ENCODE data around the gene ARG2. TPM values are rescaled to one million over a fixed set of nuclear protein-coding genes. Genes with fewer than 3 reads are reported as not detected.

Gene ARG2
- total and polyA plus RNA-seq, 10 of the 15 experiments (the other 5 are each of a cell fraction or from before 2014, with no cell fraction given), result 0.48 to 7.8 (median 1.1) TPM

DNA sequence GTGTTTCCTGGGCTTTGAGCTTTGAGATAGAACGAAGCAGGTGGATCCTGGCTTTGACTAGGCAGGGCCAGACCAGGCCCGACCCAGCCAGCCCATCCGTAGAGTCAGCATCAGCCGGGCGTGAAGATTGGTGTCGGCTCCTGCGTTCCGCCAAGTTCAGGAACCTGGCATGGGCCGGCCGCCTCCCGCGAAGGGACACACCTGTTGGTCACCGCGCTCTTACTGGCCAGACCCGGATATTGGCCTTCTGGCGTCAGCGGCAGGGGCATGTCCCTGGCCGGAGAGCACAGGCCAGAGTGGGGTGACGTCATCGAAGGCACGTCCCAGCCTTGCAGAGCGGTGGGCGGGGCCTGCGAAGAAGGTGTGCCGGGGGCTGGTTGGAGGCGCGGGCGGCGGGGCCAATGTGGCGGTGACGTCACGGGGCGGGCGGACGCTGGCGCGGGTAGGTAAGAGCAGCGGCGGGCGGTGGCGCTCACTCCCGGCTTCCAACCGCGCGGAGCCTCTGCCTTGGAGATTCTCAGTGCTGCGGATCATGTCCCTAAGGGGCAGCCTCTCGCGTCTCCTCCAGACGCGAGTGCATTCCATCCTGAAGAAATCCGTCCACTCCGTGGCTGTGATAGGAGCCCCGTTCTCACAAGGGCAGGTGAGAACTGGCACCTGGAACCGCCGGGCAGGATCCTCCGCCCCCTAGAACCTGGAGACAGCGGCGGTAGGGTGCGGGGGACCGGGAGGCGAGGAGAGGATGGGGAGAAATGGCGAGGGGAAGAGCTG is at the start of gene ARG2 (continued):
- TF ChIP-seq ETV6 (conservative IDR thresholded peaks at IDR 0.05 in 1 of 2, IDR thresholded peaks at IDR 0.05 in 1 of 2; ENCODE audit: borderline replicate concordance in 1 of 2, low read depth in 1 of 2), result no peak
- 0 out of 2 replicates have a peak, but pooled peaks have one; percentile 28 for TF ChIP-seq TCF3 (IDR thresholded peaks at IDR 0.05; ENCODE audit: borderline replicate concordance, insufficient read depth, low read depth, low read length)
- TF ChIP-seq PAX5 (IDR thresholded peaks at IDR 0.05; ENCODE audit: borderline replicate concordance, low read depth, low read length), result peak; percentile 29; the same call in 1 of the 2 replicates
- no peak; the same call in 1 of the 2 replicates for TF ChIP-seq MXI1 (IDR thresholded peaks at IDR 0.05; ENCODE audit: low read depth, low read length)
- TF ChIP-seq, protein P1, sequence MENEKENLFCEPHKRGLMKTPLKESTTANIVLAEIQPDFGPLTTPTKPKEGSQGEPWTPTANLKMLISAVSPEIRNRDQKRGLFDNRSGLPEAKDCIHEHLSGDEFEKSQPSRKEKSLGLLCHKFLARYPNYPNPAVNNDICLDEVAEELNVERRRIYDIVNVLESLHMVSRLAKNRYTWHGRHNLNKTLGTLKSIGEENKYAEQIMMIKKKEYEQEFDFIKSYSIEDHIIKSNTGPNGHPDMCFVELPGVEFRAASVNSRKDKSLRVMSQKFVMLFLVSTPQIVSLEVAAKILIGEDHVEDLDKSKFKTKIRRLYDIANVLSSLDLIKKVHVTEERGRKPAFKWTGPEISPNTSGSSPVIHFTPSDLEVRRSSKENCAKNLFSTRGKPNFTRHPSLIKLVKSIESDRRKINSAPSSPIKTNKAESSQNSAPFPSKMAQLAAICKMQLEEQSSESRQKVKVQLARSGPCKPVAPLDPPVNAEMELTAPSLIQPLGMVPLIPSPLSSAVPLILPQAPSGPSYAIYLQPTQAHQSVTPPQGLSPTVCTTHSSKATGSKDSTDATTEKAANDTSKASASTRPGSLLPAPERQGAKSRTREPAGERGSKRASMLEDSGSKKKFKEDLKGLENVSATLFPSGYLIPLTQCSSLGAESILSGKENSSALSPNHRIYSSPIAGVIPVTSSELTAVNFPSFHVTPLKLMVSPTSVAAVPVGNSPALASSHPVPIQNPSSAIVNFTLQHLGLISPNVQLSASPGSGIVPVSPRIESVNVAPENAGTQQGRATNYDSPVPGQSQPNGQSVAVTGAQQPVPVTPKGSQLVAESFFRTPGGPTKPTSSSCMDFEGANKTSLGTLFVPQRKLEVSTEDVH (IDR thresholded peaks at IDR 0.05; ENCODE audit: low read depth, partially characterized antibody), result no peak
- no peak for TF ChIP-seq ELK1 (IDR thresholded peaks at IDR 0.05; ENCODE audit: low read depth, low read length)
- TF ChIP-seq SMC3 (IDR thresholded peaks at IDR 0.05; ENCODE audit: borderline replicate concordance, low read length), result no peak
- TF ChIP-seq, protein P2, sequence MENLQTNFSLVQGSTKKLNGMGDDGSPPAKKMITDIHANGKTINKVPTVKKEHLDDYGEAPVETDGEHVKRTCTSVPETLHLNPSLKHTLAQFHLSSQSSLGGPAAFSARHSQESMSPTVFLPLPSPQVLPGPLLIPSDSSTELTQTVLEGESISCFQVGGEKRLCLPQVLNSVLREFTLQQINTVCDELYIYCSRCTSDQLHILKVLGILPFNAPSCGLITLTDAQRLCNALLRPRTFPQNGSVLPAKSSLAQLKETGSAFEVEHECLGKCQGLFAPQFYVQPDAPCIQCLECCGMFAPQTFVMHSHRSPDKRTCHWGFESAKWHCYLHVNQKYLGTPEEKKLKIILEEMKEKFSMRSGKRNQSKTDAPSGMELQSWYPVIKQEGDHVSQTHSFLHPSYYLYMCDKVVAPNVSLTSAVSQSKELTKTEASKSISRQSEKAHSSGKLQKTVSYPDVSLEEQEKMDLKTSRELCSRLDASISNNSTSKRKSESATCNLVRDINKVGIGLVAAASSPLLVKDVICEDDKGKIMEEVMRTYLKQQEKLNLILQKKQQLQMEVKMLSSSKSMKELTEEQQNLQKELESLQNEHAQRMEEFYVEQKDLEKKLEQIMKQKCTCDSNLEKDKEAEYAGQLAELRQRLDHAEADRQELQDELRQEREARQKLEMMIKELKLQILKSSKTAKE (IDR thresholded peaks at IDR 0.05; ENCODE audit: low read depth, poor library complexity, severe bottlenecking), result no peak
- TF ChIP-seq RB1 (IDR thresholded peaks at IDR 0.05; ENCODE audit: borderline replicate concordance), result peak; percentile 59; the same call in 1 of the 2 replicates
- TF ChIP-seq IKZF2 (IDR thresholded peaks at IDR 0.05), result 0 out of 4 replicates have a peak, but pooled peaks of 1 of the 2 experiments have one; percentile 5
- no peak for TF ChIP-seq ATF3 (IDR thresholded peaks at IDR 0.05; ENCODE audit: borderline replicate concordance, extremely low read depth, low read depth, low read length)
- TF ChIP-seq HDGF (IDR thresholded peaks at IDR 0.05), result peak; percentile 64; the same call in 1 of the 2 replicates
- no peak for TF ChIP-seq TCF12 (IDR thresholded peaks at IDR 0.05; ENCODE audit: low read depth, low read length)
- TF ChIP-seq NBN (IDR thresholded peaks at IDR 0.05), result peak; percentile 99
- TF ChIP-seq, protein P3, sequence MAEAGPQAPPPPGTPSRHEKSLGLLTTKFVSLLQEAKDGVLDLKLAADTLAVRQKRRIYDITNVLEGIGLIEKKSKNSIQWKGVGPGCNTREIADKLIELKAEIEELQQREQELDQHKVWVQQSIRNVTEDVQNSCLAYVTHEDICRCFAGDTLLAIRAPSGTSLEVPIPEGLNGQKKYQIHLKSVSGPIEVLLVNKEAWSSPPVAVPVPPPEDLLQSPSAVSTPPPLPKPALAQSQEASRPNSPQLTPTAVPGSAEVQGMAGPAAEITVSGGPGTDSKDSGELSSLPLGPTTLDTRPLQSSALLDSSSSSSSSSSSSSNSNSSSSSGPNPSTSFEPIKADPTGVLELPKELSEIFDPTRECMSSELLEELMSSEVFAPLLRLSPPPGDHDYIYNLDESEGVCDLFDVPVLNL (IDR thresholded peaks at IDR 0.05; ENCODE audit: low read depth, low read length), result no peak
- no peak for TF ChIP-seq ZBED1 (IDR thresholded peaks at IDR 0.05; ENCODE audit: borderline replicate concordance)
- TF ChIP-seq TBL1XR1 (IDR thresholded peaks at IDR 0.05; ENCODE audit: low read depth, low read length), result no peak
- TF ChIP-seq IKZF1 (conservative IDR thresholded peaks at IDR 0.05), result peak; percentile 58
- no peak for TF ChIP-seq YY1 (IDR thresholded peaks at IDR 0.05; ENCODE audit: low read depth, low read length)
- TF ChIP-seq, protein P4, sequence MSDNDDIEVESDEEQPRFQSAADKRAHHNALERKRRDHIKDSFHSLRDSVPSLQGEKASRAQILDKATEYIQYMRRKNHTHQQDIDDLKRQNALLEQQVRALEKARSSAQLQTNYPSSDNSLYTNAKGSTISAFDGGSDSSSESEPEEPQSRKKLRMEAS (IDR thresholded peaks at IDR 0.05; ENCODE audit: low read depth, low read length), result no peak
- no peak for TF ChIP-seq CHD4 (IDR thresholded peaks at IDR 0.05)
- TF ChIP-seq GATAD2B (conservative IDR thresholded peaks at IDR 0.05; ENCODE audit: low read depth), result 0 out of 2 replicates have a peak, but pooled peaks have one; percentile 36
- no peak for TF ChIP-seq PML (IDR thresholded peaks at IDR 0.05; ENCODE audit: low read length)
